HepG2 (cell line): Measurements from ENCODE around the gene ARG2.

Source experiments
- CHD4 ChIP-seq: fragments of 200-600 bp; sonication (generic); IDR thresholded peaks from 2 replicates; pipeline ENCODE4 v1.7.0; 2017; ENCODE audit warnings: mild to moderate bottlenecking, low read length, borderline replicate concordance
- EP300 ChIP-seq, 3 experiments: sonication (generic) in 1 of 3; formaldehyde crosslinking in 1 of 3; IDR thresholded peaks; 2 replicates each; pipeline versions ENCODE4 v1.5.1 to v1.6.1; 2011 to 2020; ENCODE audit warnings: low read depth in 2 of 3, low read length in 2 of 3, borderline replicate concordance in 1 of 3, improper control_type of control experiment in 1 of 3, mild to moderate bottlenecking in 1 of 3, missing genetic modification reagents in 1 of 3, moderate library complexity in 1 of 3
- SMARCC2 ChIP-seq: fragments of 450-650 bp; IDR thresholded peaks from 2 replicates; pipeline ENCODE4 v1.6.1; 2017; ENCODE audit warnings: antibody characterized with exemption, mild to moderate bottlenecking
- ZNF124 ChIP-seq: sonication (generic); formaldehyde crosslinking; IDR thresholded peaks from 2 replicates; pipeline ENCODE4 v1.4.0; 2020; ENCODE audit warnings: missing genetic modification reagents
- ZNF614 ChIP-seq: IDR thresholded peaks from 2 replicates; pipeline ENCODE4 v1.6.1; 2018; ENCODE audit warnings: missing biosample characterization, missing genetic modification reagents, inconsistent platforms, borderline replicate concordance
- ZNF724P ChIP-seq: sonication (generic); formaldehyde crosslinking; IDR thresholded peaks from 2 replicates; pipeline ENCODE4 v1.8.0; 2022; ENCODE audit warnings: missing genetic modification reagents, borderline replicate concordance

DNA sequence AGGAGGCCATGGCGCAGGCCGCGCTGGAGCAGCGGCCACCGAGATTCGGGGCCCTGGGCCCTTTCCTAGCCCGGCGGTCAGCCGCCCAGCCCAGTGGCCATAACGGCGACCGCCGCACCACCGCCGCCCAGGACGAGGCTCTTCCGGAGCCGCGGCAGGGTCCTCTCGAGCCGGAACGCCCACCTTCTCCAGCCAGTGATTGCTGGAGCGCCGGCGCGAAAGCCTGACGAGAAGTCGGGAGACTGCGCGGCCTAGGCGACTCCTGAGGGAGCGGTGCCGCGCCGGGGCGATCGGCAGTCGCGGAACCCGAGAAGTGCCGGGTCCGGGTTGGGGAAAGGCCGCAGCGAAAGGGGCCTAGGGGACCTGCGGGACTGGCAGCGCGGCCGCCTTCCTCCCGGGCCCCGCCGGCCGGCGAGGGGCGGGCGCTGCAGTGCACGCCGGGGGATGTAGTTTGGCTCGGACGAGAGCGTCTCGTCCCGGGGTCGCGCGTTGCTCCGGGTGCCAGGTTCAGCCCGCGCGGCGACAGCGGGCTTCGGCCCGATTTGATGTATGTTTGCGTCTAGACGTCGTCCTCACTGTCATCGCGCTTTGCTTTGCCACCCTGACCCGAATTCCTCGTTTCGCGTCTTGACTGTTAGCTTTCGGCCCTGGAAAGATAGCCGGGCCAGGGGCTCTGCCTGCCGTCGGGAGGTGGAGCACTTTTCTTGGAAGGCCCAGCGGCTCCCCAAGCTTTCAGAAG, 54.9 kb downstream of the ARG2 start, which contains the start of gene VTI1B:
- TF ChIP-seq CHD4: no peak
- TF ChIP-seq EP300 (IDR thresholded peaks at IDR 0.05; ENCODE audit: low read depth in 2 of 2, low read length in 2 of 2): no peak
- TF ChIP-seq EP300 (CRISPR knock-in tag; IDR thresholded peaks at IDR 0.05; ENCODE audit: borderline replicate concordance): no peak
- peak; percentile 56; the same call in 1 of the 2 replicates for TF ChIP-seq ZNF124
- TF ChIP-seq SMARCC2: no peak
- TF ChIP-seq ZNF614: no peak
- no peak for TF ChIP-seq ZNF724P (CRISPR knock-in tag)
